ENCODE results near the gene GABRQ.

DNA sequence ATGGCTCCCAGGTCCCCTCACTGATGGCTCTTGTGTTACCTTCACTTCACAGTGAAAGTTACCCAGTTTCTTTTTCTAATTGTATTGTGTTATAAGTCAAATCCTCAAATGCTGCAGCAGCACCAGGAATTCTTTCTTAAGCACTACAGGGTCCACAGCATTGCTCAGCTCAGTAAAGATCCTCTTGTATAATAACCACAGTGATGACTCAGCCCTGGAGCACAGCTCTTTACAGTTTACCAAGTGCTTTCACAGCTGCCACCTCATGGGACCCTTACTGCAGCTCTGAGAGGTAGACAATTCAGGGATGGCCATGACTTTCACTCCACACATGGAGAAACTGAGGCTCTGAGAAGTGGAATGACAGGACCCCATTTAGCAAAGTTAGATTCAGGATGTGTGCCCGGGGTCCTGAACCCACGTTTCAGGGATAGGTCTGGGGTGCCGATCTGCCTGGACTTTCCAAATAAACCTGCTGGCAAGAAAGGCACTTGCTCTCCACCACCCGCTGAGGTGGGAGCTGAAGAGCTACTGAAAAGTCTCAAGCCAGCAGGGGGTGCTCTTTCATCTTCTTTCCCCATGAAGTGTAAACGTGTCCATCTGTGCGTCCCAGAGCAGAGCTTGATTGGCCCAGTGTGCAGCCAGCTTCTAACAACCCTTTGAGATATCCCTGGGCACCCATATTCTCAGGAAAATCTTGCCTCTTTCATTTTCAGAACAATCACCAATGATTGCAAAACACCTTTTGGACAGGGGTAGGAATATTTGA is 35.7 kb upstream of the GABRQ start:
- TF ChIP-seq BHLHE40 (IDR thresholded peaks at IDR 0.05; ENCODE audit: borderline replicate concordance) (no peak), SP1 (IDR thresholded peaks at IDR 0.05) (no peak), ARNT (IDR thresholded peaks at IDR 0.05) (no peak), FOXK2 (IDR thresholded peaks at IDR 0.05) (no peak), NFRKB (IDR thresholded peaks at IDR 0.05) (no peak), L3MBTL2 (conservative IDR thresholded peaks at IDR 0.05) (no peak), TARDBP (IDR thresholded peaks at IDR 0.05) (no peak), ELF4 (IDR thresholded peaks at IDR 0.05) (no peak), ZNF384 (IDR thresholded peaks at IDR 0.05) (no peak), FOXA1 (IDR thresholded peaks at IDR 0.05) (no peak), SUZ12 (IDR thresholded peaks at IDR 0.05) (no peak)
- TF ChIP-seq, protein P1, sequence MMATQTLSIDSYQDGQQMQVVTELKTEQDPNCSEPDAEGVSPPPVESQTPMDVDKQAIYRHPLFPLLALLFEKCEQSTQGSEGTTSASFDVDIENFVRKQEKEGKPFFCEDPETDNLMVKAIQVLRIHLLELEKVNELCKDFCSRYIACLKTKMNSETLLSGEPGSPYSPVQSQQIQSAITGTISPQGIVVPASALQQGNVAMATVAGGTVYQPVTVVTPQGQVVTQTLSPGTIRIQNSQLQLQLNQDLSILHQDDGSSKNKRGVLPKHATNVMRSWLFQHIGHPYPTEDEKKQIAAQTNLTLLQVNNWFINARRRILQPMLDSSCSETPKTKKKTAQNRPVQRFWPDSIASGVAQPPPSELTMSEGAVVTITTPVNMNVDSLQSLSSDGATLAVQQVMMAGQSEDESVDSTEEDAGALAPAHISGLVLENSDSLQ (IDR thresholded peaks at IDR 0.05) = no peak
